Smooth muscle cell (in vitro differentiated cells): ENCODE data around the gene CLDN9. TPM values are rescaled to one million over a fixed set of nuclear protein-coding genes. Genes with fewer than 3 reads are reported as not detected.

ENCODE experiments used
- DNase-seq: peaks from one replicate; lab custom pipeline; 2025; ENCODE audit not compliant: unreplicated experiment; lab: John Stamatoyannopoulos, UW
- H2AFZ ChIP-seq: fragments of 200-600 bp; sonication (generic); 2 replicates; pipeline ENCODE4 v1.6.0; 2016; ENCODE audit warnings: antibody characterized with exemption, low read depth, mild to moderate bottlenecking
- H3F3A ChIP-seq: fragments of 200-600 bp; sonication (generic); 2 replicates; pipeline ENCODE4 v1.6.0; 2017; ENCODE audit warnings: antibody characterized with exemption, low read depth
- H3K27ac ChIP-seq: fragments of 200-600 bp; sonication (generic); 2 replicates; pipeline ENCODE4 v1.5.1; 2016; ENCODE audit warnings: low read depth, mild to moderate bottlenecking
- H3K27me3 ChIP-seq: fragments of 200-600 bp; sonication (generic); 2 replicates; pipeline ENCODE4 v1.6.1; 2016; ENCODE audit warnings: low read depth, mild to moderate bottlenecking
- H3K36me3 ChIP-seq: fragments of 200-600 bp; sonication (generic); 2 replicates; pipeline ENCODE4 v1.5.1; 2016; ENCODE audit warnings: low read depth
- H3K4me1 ChIP-seq: fragments of 200-600 bp; sonication (generic); 2 replicates; pipeline ENCODE4 v1.5.1; 2016; ENCODE audit warnings: low read depth
- H3K4me2 ChIP-seq: fragments of 200-600 bp; sonication (generic); 2 replicates; pipeline ENCODE4 v1.6.0; 2016; ENCODE audit warnings: mild to moderate bottlenecking
- H3K4me3 ChIP-seq: fragments of 200-600 bp; sonication (generic); 2 replicates; pipeline ENCODE4 v1.5.1; 2016; ENCODE audit warnings: mild to moderate bottlenecking
- H3K79me2 ChIP-seq: fragments of 200-600 bp; sonication (generic); 2 replicates; pipeline ENCODE4 v1.6.0; 2016; ENCODE audit warnings: low read depth, mild to moderate bottlenecking
- H3K9ac ChIP-seq: fragments of 200-600 bp; sonication (generic); 2 replicates; pipeline ENCODE4 v1.6.0; 2016; ENCODE audit warnings: low read depth
- H3K9me3 ChIP-seq: fragments of 200-600 bp; sonication (generic); replicated peaks from 2 replicates; pipeline ENCODE4 v1.5.1; 2016; ENCODE audit warnings: low read depth
- H4K20me1 ChIP-seq: fragments of 200-600 bp; sonication (generic); 2 replicates; pipeline ENCODE4 v1.6.0; 2016; ENCODE audit warnings: low read depth
- CTCF ChIP-seq: fragments of 200-600 bp; sonication (generic); IDR thresholded peaks from 2 replicates; pipeline ENCODE4 v1.5.1; 2017; ENCODE audit warnings: borderline replicate concordance, mild to moderate bottlenecking, antibody characterized with exemption; ENCODE audit not compliant: insufficient read depth, poor library complexity, severe bottlenecking
- WGBS: methylation state at CpG from one replicate; pipeline ENCODE4 v1.1.7; 2016; ENCODE audit warnings: low lambda C conversion rate; 5-methylcytosine and 5-hydroxymethylcytosine counted together
- polyA plus RNA-seq: library from polyadenylated mRNA; unstranded; fragments of >200 nt; fragmentation: Nextera tagmentation; extraction: Ambion mirVana; gene quantifications from 2 replicates; pipeline ENCODE4 v1.2.1, GENCODE V29; 2016
- total RNA-seq: library from RNA; depleted of rRNA; stranded (reverse); fragments of >200 nt; gene quantifications from 2 replicates; pipeline ENCODE4 v1.2.3, GENCODE V29; 2014

CLDN9 gene
- total and polyA plus RNA-seq, 2 experiments from 2014 or later, result 0.81 to 1.8 TPM

GRCh38 chr16:3013491-3013951 is 798 bp downstream of the CLDN9 start:
- Histone ChIP-seq H3K27ac (no peak overlapping the region), H4K20me1 (peaks cover 4% of the 10 kb centered on the region), H3K9me3 (no peaks in the 10 kb centered on the region), H3K4me2 (no peak overlapping the region), H3K4me1 (peaks cover 34% of the 10 kb centered on the region), H3K9ac (no peak overlapping the region), H3K36me3 (no peaks in the 10 kb centered on the region), H2AFZ (no peak overlapping the region), H3K79me2 (no peaks in the 10 kb centered on the region), H3F3A (peaks cover 16% of the 10 kb centered on the region), H3K27me3 (peaks cover 51% of the 10 kb centered on the region), H3K4me3 (no peak overlapping the region)
- peak; percentile 6 for TF ChIP-seq CTCF
- DNase-seq, result no peak
- WGBS, result 52% methylated on average over 26 of the region's 27 CpGs

- Histone ChIP-seq H3K9me3 (no peaks in the 10 kb centered on the region), H3K36me3 (no peaks in the 10 kb centered on the region), H2AFZ (no peak overlapping the region), H3K4me2 (no peak overlapping the region), H3K4me1 (peaks cover 31% of the 10 kb centered on the region), H3K27ac (no peak overlapping the region), H4K20me1 (peaks cover 4% of the 10 kb centered on the region), H3F3A (peaks cover 16% of the 10 kb centered on the region), H3K9ac (no peak overlapping the region), H3K79me2 (no peaks in the 10 kb centered on the region), H3K27me3 (peaks cover 45% of the 10 kb centered on the region), H3K4me3 (no peak overlapping the region)
- no peak for TF ChIP-seq CTCF
- DNase-seq, result no peak
- WGBS, result 74% methylated on average over 12 of the region's 12 CpGs
Observed at GRCh38 chr16:3013998-3014690, 1.4 kb downstream of the CLDN9 start.

- no peak for TF ChIP-seq CTCF
- Histone ChIP-seq H3K4me2 (no peak overlapping the region), H3K9me3 (no peaks in the 10 kb centered on the region), H3F3A (peaks cover 16% of the 10 kb centered on the region), H4K20me1 (peaks cover 4% of the 10 kb centered on the region), H3K79me2 (no peaks in the 10 kb centered on the region), H3K4me3 (no peak overlapping the region), H3K4me1 (peaks cover 23% of the 10 kb centered on the region), H3K36me3 (no peaks in the 10 kb centered on the region), H3K27me3 (peaks cover 37% of the 10 kb centered on the region), H2AFZ (no peak overlapping the region), H3K9ac (no peak overlapping the region), H3K27ac (no peak overlapping the region)
- 95% methylated on average over 6 of the region's 6 CpGs for WGBS
- DNase-seq, result no peak
Observed at GRCh38 chr16:3014971-3015370, 2.2 kb downstream of the CLDN9 start.

- Histone ChIP-seq H4K20me1 (peaks cover 5% of the 10 kb centered on the region), H3K27me3 (peaks cover 34% of the 10 kb centered on the region), H3K79me2 (no peaks in the 10 kb centered on the region), H3K4me1 (peaks cover 20% of the 10 kb centered on the region), H2AFZ (no peak overlapping the region), H3K9ac (no peak overlapping the region), H3K9me3 (no peaks in the 10 kb centered on the region), H3K4me3 (no peak overlapping the region), H3K36me3 (no peaks in the 10 kb centered on the region), H3K4me2 (no peak overlapping the region), H3K27ac (no peak overlapping the region), H3F3A (peaks cover 16% of the 10 kb centered on the region)
- no peak for DNase-seq
- WGBS, result 77% methylated on average over 13 of the region's 13 CpGs
- TF ChIP-seq CTCF, result no peak
Observed at GRCh38 chr16:3015865-3016521, 3.3 kb downstream of the CLDN9 start.
